Hematopoietic multipotent progenitor cell (in vitro differentiated cells): ENCODE results near the gene CDKN1C. TPM values are rescaled to one million over a fixed set of nuclear protein-coding genes. Genes with fewer than 3 reads are reported as not detected.

Source experiments
- DNase-seq, 3 donors: peaks; one replicate each; pipeline ENCODE4 v3.0.0-alpha.2; 2011 to 2015; ENCODE audit warnings: low read depth in 2 of 3, low spot score in 2 of 3
- total RNA-seq: library from RNA; depleted of rRNA; stranded (reverse); fragments of >200 nt; gene quantifications from one replicate; pipeline ENCODE4 v1.2.3, GENCODE V29; 2012

The CDKN1C gene
- total RNA-seq, 1 donor = 20.7 TPM

- no peak for DNase-seq
Observed at GRCh38 chr11:2923446-2924375, 38.1 kb upstream of the CDKN1C start.

DNA sequence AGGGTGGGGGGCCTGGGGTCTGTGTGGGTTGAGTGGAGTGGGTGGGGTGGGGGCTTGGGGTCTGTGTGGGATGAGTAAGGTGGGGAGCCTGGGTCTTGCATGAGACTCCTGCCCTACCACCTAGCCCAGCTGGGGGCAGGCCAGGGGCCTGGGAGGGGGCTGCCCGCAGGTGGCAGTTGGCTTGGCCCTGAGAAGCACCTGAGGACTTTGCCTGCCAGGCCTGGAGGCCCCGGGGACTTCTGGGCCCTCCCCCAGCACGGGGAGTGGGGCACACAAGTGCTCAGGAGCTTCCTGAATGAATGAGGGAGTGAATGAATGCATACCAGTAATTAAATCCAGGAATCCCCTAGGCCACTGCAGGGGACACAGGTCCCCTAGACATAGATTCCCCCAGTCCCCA lies 37.1 kb upstream of the CDKN1C start:
- DNase-seq = no peak

GRCh38 chr11:2921742-2922493 lies 36.3 kb upstream of the CDKN1C start:
- DNase-seq = no peak

DNA sequence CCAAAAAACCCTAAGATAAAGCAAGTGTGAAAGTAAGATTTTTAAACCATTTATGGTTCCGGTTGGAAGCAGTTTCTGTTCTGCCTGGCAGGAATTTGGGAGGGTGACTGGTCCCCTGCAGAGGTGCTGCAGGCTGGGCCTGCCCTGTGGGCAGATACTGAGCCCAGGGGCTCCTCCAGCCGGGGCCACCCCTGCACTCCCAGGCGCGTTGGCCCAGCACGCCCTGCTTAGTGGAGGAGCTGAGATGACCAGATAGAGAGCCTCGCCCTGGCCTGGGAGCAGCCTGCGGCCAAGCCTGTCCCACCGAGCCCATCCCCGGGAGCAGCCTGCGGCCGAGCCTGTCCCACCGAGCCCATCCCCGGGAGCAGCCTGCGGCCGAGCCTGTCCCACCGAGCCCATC lies 35.7 kb upstream of the CDKN1C start:
- DNase-seq = no peak

DNA sequence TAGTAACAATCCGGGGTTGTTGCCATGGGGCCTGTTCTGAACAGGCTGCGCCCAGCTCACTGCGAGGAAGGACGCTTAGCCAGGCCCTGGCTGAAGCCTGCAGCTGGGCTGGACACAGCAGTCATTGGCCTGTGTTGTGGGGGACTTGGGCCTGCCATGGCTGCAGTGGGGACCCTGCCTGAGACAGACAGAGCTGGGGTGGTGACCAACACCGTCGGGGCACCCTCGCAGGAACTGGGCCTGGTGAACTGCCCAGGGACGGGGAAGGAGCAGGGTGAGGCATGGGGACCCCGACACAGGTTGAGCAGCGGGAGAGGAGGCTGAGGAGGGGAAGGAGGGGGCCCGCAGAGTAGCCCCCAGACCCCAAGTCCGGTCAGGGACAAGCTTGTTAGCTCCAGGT lies 34.8 kb upstream of the CDKN1C start:
- DNase-seq = no peak

- no peak for DNase-seq
Observed at GRCh38 chr11:2919837-2920236, 34.3 kb upstream of the CDKN1C start.

DNA sequence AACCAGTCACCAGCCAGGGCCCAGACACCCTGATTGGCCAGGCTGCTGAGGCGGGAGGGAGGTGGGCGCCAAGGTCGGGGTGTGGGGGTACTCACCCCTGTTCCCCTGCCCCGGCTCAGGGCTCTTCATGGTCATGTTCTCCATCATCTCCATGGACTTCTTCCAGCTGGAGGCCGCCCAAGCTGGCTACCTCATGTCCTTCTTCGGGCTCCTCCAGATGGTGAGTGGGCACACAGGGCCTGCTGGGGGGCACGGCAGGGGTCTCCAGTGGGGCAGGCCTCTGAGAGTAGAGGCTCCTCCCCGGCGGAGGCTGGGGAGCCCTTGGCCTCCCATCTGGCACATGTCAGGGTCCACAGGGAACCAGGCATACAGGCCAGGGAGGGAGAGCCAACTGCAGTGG lies 33.6 kb upstream of the CDKN1C start:
- no peak for DNase-seq

GRCh38 chr11:2917842-2918490 lies 32.4 kb upstream of the CDKN1C start:
- DNase-seq = no peak

DNA sequence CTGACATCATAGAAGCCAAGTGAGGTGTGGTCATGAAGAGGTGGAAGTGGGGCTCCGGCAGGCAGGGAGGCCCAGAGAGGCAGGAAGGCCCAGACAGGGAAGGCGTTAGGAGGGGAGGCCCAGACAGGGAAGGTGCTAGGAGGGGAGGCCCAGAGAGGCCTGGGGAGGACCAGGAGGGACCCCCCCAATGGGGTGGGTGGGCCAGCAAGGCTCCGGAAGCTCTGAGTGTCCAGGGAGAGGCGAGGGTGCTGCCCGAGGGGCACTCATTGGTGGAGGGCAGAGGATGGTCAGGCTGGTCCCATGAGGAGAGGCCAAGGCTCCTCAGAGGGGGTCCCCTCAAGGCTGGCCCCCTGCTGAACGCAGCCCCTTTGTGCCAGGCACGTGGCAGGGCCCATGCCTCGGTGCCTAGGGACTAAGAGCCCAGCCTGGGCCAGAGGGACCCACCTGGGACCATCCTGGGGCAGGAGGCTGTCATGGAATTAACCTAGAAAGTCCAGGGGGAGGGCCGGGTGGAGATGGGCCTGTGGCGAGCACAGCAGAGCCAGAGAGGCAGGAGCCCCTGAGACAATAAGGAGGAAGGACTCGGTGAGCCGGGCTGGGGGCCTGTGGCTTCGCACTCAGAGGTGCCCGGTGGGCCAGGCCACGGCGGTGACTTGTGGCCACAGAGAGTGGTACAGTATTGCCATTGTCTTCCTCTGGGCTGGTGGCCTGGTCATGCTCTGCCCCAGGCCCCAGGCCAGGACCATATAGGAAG lies 31.5 kb upstream of the CDKN1C start:
- no peak for DNase-seq

GRCh38 chr11:2916114-2916891 lies 30.7 kb upstream of the CDKN1C start:
- DNase-seq = no peak

DNA sequence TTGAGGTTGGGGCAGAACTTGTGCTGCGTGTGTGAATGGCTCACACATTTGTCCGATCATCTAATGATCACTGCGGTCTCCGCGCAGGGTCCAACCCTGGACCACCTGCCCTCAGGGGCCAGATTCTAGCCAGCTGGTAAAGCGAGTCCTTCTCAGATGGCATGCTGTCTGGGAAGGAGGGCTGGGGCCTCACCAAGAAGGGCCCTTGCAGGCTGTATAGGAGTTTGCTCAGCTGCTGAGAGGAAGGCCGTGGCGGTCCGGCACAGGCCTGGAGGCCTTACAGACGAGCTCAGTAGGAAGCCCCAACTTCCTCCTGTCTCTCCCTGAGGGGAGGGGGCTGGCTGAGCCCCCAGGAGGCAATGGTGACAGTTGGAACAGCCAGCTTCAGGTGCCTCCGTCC lies 29.9 kb upstream of the CDKN1C start:
- no peak for DNase-seq

DNA sequence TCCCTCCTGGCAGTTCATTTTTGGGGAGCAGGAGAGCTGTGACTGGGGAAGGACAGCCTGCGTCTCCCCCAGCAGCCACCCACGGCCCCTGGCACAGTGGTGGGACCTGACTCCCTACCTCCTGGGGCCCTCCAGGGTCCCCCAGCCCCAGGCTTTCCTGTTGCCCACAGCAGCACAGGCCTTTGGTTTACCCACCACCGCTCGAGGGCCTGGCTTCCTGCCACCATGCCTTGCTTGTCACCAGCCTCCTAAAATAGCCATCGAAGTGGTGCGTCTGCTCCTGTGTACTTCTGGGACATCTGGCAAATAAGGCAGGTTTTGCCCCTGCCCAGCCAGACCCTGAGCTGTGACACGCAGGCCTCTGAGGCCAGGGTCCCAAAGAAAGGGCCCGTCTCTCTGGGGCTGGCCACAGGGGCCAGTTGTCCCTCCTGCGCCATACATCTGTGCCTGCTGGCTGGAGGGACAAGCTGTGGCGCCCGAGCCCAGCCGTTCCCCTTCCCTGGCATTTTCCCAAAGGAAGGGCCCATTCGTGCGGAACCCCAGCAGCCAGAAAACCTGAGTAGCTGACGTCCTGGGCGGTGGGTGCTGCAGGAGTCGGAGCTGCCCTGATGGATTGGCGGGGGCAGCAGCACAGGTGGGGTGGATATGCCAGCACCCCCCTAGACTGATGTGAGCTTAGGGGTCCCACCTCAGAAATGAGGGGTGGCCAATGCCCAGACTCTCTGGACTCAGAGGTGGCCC lies 29.1 kb upstream of the CDKN1C start:
- peak in 1 of 3 donors; percentile 67 for DNase-seq

- DNase-seq = no peak
Observed at GRCh38 chr11:2913776-2914175, 28.2 kb upstream of the CDKN1C start.

- DNase-seq = no peak
Observed at GRCh38 chr11:2913019-2913431, 27.4 kb upstream of the CDKN1C start.

DNA sequence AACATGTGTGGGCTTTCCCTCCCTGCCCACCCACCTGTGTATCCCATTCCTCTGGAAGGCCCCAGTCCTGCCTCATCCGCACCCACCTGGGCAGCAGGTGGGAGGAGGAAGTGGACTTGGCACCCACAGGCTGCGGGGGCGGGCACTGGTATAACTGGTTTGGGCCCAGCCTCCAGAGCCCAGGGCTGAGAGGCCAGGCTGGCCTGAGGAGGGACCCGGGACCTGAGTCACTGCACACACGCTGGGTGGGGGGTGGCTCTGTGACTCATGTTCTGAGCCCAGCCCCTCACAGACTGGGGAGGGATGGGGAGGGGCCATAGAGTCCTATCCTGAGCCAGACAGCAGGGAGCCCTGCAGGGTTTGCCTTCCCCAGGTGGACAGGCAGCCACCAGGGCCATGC lies 26.9 kb upstream of the CDKN1C start:
- DNase-seq = peak in 2 of 3 donors; percentile 58 to 66

- no peak for DNase-seq
Observed at GRCh38 chr11:2911785-2912391, 26.3 kb upstream of the CDKN1C start.

DNA sequence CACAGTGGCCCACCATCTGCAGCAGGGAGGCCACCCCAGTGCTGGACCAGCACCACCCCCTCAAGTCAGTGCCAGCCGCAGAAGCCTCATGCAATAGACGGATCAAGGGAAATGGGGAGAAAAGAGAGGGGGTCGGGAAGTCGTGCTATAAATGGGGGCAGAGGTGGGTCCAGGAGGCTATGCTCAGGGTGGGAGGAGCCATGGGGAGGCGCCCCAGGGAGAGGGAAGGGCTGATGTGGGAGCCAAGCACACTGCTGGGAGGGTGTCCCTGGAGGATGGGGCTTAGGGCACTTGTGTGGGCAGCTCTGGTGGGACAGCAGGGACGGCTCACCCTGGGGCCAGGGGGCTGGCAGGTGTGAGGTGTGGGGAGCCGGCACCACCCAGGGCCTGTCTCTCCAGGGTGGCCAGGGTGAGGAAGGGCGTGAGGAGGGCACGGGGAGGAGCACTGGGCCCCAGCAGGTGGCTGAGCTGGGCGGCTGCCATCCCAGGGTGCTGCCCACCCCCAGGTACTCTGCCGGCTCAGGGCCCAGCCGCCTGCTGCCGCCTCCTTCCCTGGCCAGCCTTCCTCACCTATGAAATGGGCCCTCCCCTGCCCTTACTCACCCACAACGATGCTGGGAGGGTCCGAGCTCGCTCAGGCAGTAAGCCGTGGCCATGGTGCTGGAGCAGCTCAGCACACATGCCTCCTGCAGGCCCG lies 25.7 kb upstream of the CDKN1C start:
- DNase-seq = no peak

GRCh38 chr11:2910401-2910955 lies 24.9 kb upstream of the CDKN1C start:
- DNase-seq = no peak
